HG02938 (cell line): ENCODE results near the gene DNAI2.

Experiments
- ATAC-seq: cut with Tn5 transposase; IDR thresholded peaks from one replicate; pipeline ENCODE4 v1.9.1; 2021; ENCODE audit warnings: mild to moderate bottlenecking, moderate library complexity; ENCODE audit not compliant: unreplicated experiment

The DNAI2 gene

DNA sequence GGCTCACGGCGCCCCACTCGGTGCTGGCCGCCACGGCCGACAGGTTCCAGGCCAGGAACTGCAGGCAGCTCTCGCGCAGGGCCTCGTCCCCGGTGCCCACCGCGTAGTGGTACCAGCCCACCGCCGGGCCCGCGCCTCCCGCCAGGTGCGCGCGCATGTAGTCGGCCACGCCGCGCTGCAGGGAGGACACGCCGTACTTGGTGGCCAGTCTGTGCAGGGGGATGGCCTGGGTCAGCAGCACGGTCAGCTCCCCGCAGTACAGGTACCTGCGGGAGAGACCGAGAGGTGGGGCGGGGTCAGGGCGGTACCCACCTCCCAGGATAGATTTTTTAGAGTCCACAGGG is 83.4 kb downstream of the DNAI2 start:
- ATAC-seq = no peak

DNA sequence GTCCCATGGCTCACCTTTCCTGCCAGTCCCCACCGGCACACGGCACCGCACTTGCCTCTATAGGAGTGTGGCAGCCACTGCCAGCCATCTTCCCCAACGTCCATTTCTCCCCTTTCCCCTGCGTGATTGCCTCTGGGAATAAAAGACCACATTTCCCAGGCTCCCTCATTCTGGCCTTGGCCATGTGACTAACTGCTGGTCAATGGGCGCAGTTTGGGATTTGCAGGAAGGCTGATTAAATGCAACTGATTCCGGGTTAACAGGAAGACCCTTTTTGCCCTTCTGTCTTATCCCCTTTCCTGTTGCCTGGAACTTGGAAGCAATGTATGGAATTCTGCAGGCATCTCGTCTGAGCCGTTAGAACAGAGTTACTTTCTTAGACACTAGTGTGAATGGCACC is 84.7 kb downstream of the DNAI2 start:
- ATAC-seq = no peak

DNA sequence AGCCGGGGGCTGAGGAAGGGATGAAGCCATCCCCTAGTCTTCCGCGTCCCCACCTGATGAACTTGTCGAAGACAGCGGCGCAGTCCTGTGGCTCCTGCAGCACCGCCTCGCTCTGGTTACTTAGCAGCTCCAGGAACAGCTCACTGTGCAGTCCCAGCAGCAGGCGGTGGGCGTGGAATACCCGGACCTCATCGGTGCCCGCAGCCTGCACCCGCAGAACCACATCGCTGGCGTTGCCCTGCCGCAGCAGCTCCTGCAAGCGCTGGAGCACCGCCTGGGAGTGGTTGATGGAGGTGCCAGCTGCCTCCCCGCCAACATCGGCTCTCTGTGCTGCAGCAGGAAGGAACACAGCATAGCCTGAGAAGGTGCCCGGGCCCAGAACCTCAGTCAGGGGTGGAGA is 85.9 kb downstream of the DNAI2 start:
- ATAC-seq = no peak

DNA sequence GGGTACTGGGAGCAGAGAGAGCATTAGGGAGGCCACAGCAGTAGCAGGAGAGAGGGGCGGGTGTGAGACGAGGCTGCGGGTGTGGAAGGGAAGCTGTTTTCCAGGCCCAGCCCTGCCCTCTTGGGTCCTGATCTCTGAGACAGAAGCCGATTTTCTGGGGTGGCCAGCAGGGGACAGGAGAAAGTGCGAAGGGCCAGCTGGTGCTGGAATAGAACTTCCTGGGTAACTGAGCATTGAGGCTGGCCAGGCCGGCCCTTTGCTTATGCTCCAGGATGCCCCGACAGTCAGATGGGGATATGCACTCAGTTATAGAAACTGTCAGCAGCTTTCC is 86.8 kb downstream of the DNAI2 start:
- no peak for ATAC-seq

DNA sequence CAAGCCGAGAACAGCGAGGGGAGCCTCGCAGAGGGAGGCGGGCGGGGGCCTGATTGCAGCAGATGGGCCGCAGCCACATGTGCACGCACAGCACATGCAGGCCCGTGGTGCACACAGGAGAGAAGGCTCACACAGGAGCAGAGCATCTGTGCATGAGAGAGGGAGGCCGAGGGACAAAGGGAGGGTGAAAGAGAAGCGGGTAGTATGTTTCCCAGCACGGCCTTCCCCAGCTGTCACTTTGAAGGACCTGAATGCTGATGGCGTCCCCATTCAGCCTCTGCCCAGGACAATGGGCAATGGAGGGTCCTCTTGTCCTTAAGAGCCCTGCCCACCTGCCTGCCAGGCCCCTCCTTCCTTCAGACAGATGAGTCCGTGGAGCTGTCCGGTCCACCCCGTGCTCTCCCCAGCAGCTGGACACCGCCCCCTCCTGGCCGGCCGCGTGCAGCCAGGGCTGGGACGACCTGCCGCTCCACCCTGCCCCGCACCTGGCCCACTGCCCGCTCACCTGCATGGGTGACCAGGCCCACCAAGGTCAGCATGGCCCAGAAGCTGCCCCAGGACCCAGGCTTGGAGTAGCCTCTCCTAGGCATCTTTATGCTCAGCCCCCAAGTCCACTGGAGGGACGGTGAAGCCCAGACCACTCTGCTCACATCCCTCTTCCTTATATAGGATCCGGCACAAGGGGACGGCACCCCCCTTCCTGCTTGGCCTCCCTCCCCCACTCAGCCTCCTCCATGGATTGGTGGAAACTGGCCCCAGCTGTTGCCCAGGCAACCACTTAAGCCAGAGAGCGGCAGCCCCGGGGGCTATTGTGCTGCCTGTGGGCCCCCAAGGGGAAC is 87.4 kb downstream of the DNAI2 start, which contains the start of gene BTBD17:
Gene BTBD17 (minus strand): TSS at position 639 of the 839 bp plus-strand sequence. CDS start 49 bp downstream, at position 590.
- ATAC-seq = no peak

DNA sequence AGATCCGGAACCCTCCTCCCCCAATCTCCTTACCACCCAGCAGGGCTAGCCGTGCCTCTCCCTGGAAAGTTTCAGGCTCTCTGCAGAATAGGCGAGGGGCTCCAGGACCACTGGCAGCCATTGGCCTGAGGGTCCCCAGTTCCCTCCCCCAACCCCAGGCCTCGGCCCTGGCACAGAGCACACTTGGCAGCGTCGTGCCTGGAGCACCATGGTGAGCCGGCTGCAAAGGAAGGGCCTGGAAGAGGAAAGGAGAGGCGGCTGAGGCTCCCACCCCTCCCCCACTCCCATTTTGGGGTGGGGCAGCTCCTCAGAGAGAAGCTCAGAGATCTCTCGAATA is 88.0 kb downstream of the DNAI2 start:
- no peak for ATAC-seq

DNA sequence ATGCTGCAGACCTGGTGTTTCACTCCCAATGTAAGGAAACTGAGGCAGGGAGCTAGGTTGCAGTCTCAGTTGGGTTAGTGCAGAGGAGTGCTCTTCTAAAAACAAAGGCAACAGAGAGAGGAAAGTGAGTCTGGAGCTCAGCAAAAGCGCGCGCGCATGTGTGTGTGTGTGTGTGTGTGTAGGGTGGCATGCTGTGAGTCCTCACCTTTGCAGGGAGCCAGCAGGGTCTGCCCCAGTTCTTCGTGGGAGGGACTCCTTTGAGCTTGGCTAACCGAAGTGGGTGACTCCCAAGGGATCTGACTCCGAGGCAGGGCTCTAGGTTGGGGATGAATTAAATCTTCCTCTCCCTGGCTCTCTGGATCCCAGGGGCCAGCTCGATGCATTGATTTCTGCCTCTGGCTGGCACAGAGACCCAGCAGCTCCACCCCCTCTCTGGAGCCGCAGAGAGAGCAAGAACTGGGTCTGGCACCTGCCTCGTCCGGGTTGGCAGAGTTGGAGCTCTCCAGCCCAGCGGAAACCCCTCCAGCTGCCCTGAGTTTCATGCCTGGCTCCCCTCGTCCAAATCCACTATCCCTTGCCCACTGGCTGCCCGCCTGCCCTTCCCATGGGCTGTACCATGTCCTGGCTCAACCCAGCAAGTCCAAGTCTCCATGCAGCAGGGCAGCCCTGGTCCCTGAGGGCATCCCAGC is 88.9 kb downstream of the DNAI2 start:
- no peak for ATAC-seq
